ENCODE data around the gene CILP.

- no peak for TF ChIP-seq CTCF (IDR thresholded peaks at IDR 0.05)
- TF ChIP-seq POLR2A (IDR thresholded peaks at IDR 0.05) = no peak
These were observed 35.8 kb downstream of the CILP start for GRCh38 chr15:65175511-65175910.

Measured in heart left ventricle (tissue), 13 donors.